ENCODE measurements around the gene KRTAP20-3.

The KRTAP20-3 gene

GRCh38 chr21:30642564-30642963 is at the start of gene KRTAP20-3:
Gene KRTAP20-3, plus strand, starts transcription at chr21:30642864.
- DNase-seq (ENCODE audit: low read depth in 2 of 2) = no peak

- no peak for DNase-seq (ENCODE audit: low read depth in 2 of 2)
Measured at GRCh38 chr21:30598802-30599201, 43.9 kb upstream of the KRTAP20-3 start, which contains the start of gene KRTAP6-2. Gene KRTAP6-2, minus strand, starts transcription at chr21:30598902. Its CDS starts 28 bp downstream, at chr21:30598874.

GRCh38 chr21:30600787-30601186 is 41.9 kb upstream of the KRTAP20-3 start, which contains the start of gene KRTAP22-1:
Gene KRTAP22-1, plus strand, starts transcription at chr21:30601087.
- no peak for DNase-seq (ENCODE audit: low read depth in 2 of 2)

GRCh38 chr21:30605968-30606367 is 36.7 kb upstream of the KRTAP20-3 start:
- no peak for DNase-seq (ENCODE audit: low read depth in 2 of 2)

GRCh38 chr21:30612132-30612531 is 30.5 kb upstream of the KRTAP20-3 start:
- DNase-seq (ENCODE audit: low read depth in 2 of 2) = no peak

DNA sequence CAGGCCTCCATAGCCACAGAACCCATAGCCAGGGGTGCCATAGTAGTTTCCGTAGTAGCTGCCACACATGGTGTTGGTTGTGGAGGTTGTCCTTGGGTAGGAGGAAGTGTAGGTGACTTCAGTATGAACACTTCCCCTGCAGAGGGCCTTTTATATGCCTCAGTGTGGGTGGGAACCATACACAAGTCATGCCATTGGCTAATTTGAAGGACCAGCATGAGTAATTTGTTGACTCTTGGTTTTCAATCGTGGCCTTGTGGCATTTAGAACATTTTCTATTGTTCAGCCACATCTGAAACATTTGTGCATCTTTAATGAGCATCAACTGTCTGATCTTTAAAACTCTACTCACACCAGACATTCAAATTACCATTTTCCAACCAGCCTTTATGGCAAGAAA is 28.8 kb upstream of the KRTAP20-3 start, which contains the start of gene KRTAP6-1:
TSS of gene KRTAP6-1 (minus strand) at position 95 of the 400 bp plus-strand sequence. CDS start at position 69, 26 bp downstream.
- DNase-seq (ENCODE audit: low read depth in 2 of 2) = no peak

DNA sequence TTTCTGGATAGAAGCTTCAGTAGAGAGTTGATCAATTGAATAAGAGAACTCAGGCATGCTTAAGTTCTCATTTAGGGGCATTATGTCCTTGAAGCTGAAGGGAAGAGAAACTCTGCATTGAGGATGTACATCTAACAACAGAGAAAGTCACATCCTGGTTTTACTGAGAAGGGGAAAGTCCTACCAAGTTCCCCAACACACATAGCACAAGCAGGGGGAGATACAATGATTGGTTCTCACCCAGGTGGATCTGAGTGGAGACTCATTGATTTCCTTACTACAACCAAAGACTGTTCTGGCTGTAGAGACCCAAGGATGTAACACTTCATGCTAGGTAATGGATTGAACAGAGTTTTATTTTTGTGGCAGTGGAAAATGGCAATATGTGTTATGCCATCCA is 27.5 kb upstream of the KRTAP20-3 start:
- no peak for DNase-seq (ENCODE audit: low read depth in 2 of 2)

GRCh38 chr21:30616125-30616524 is 26.5 kb upstream of the KRTAP20-3 start, which contains the start of gene KRTAP20-1:
Gene KRTAP20-1, plus strand, starts transcription at chr21:30616425. Its CDS starts 30 bp downstream, at chr21:30616455.
- no peak for DNase-seq (ENCODE audit: low read depth in 2 of 2)

- no peak for DNase-seq (ENCODE audit: low read depth in 2 of 2)
Measured at GRCh38 chr21:30620080-30620479, 22.6 kb upstream of the KRTAP20-3 start.

DNA sequence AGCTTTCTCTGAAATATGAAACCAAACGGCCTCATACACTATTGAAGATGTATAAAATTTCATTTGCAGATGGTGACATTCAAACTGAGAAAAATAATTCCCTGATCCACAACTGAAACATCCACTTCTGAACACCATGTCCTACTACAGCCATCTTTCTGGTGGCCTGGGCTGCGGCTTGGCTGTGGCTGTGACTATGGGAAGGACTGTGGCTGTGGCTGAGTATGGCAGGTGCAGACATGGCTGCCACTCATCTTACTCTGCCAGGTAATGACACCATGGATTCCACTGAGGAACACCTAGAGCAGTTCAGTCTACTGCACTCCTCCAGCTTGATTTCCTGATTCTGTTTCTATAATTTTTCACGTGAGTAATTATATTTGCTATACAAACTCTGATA is 22.1 kb upstream of the KRTAP20-3 start, which contains the start of gene KRTAP20-4:
TSS of gene KRTAP20-4 (plus strand) at position 106 of the 400 bp plus-strand sequence.
- no peak for DNase-seq (ENCODE audit: low read depth in 2 of 2)

- DNase-seq (ENCODE audit: low read depth in 2 of 2) = no peak
Measured at GRCh38 chr21:30623362-30623761, 19.3 kb upstream of the KRTAP20-3 start.

DNA sequence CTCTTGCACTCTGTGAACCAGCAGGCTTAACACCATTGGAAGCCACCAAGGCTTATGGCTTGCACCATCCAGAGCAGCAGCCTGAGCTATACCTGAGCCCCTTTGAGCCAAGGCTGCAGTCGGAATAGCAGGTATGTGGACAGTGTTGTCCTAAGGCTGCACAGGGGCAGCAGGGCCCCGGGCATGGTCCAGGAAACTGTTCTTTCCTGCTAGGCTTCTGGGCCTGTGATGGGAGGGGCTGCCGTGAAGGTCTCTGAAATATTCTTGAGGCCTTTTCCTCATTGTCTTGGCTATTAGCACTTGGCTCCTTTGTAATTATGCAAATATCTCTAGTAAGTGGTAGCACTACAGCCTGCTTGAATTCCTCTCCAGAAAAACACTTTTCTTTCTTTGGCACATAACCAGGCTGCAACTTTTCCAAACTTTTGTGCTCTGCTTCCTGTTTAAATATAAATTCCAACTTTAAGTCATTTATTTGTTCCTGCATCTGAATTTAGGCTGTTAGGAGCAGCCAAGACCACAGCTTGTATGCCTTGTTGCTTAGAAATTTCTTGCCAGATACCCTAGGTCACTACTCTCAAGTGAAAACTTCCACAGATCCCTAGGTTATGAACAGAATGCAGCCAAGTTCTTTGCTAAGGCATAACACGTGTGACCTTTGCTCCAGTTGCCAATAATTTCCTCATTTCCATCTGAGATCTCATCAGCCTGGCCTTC is 17.1 kb upstream of the KRTAP20-3 start:
- no peak for DNase-seq (ENCODE audit: low read depth in 2 of 2)

DNA sequence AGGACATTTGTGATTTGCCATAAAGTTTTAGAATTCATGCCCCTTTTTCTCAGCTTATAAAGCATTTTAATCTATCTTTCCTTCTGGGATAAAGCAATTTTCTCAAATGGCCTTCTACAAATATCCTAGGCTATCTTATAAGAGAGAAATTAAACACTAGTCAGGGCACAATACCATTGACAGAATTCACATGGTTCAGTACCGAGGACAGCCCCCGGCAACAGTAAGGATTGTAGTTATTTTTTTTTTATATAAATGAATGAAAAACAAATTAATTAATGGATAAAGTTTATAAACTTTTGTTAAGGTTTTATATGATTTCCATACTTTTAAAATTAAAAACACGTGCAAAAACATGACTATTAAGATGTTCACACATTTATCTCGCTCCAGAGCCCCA is 14.6 kb upstream of the KRTAP20-3 start:
- DNase-seq (ENCODE audit: low read depth in 2 of 2) = no peak

- DNase-seq (ENCODE audit: low read depth in 2 of 2) = no peak
Measured at GRCh38 chr21:30629200-30629599, 13.5 kb upstream of the KRTAP20-3 start.

DNA sequence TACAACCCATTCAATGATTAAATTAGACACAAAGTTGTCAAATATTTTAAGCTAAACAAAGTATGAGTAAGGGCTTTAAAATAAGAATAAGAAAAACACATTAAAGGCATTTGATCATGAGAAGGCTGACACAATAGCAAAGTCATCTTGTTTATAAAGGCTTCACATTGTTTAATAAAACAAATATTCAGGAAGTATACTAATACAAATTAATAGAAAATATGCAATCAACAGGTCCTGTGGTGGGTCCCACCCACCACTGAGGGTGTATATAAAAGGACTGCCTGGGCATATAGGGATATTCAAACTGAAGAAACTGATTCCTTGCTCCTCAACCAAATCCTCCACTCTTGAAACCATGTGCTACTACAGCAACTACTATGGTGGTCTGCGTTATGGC is 7.8 kb upstream of the KRTAP20-3 start, which contains the start of gene KRTAP20-2:
TSS of gene KRTAP20-2 (plus strand) at position 301 of the 400 bp plus-strand sequence. CDS start at position 359, 58 bp downstream.
- DNase-seq (ENCODE audit: low read depth in 2 of 2) = no peak

- DNase-seq (ENCODE audit: low read depth in 2 of 2) = no peak
Measured at GRCh38 chr21:30638686-30639085, 4.0 kb upstream of the KRTAP20-3 start.

GRCh38 chr21:30646904-30647414 is 4.3 kb downstream of the KRTAP20-3 start:
- no peak for DNase-seq (ENCODE audit: low read depth in 2 of 2)

DNA sequence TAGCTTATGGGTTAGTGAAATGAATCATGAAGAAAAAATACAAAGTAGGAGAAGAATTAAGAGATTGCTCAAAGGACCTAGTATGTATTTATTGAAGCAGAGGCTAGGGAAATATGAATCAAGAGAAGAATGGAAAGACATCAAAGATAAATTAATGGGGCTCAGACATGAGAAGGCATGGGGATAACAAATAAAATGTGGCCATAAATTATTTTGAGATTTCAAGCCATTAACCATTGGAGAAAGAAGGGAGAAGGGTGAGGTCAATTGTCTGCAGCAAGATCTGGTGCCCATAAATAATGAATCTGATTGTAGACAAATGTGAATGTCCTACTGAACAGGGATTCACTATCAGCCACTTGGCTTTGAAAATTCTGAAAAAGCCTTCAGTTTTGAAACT is 10.2 kb downstream of the KRTAP20-3 start:
- DNase-seq (ENCODE audit: low read depth in 2 of 2) = no peak

- no peak for DNase-seq (ENCODE audit: low read depth in 2 of 2)
Measured at GRCh38 chr21:30668776-30669175, 26.1 kb downstream of the KRTAP20-3 start.

DNA sequence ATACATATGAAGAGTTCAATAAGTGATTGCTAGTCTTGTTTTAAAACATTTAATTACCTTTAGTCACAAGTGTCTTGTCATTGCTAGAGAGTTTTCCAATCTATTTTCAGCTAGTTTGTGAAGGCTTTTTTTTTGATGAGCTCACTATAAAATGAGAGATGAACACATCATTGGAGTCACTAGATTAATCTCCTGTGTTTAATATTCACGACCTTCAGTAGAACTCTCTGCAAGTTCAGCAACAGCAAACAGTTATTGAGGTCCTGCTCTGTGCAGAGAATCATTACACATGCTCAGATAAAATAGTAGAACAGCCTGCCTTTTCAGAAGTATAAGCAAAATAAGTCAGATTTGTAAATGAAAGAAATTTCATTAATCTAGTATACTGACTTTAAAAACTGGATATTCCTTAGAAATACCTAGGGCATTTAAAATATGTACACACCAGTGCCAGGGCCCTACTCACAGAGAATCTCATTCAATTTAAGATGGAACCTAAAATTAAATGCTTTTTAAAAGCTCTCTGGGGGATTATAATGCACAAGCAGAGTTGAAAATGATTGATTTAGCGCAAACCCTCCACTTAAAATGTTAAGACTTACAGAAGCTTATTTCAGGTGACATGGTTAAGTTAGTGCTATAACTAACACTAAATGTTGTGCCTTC is 30.5 kb downstream of the KRTAP20-3 start:
- no peak for DNase-seq (ENCODE audit: low read depth in 2 of 2)

DNA sequence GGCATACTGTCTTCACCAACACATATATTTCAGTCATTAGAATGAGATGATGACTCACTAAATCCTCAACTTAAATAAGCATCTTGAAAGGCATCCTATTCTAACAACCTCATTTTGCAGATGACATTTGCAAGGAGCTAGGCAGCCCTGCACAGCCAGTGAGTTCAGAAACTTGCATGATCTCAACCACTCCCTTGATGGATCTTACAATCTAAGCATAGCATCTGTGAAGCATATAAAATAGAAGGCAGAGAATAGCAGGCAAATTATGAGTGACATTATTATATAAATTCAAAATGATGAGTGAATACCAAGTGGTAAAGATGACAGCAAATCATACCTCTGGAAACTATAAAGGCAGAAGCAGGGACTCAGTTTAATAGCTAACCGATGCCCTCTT is 31.6 kb downstream of the KRTAP20-3 start:
- DNase-seq (ENCODE audit: low read depth in 2 of 2) = no peak

GRCh38 chr21:30676737-30677136 is 34.1 kb downstream of the KRTAP20-3 start:
- DNase-seq (ENCODE audit: low read depth in 2 of 2) = no peak

All from activated CD4-positive, alpha-beta T cell treated with anti-CD3 and anti-CD28 coated beads for 24 hours (primary cell).